B cell (primary cell): Measurements from ENCODE around the gene CRTC1. TPM values are rescaled to one million over a fixed set of nuclear protein-coding genes. Genes with fewer than 3 reads are reported as not detected.
A peak's percentile ranks its signal among the peaks of the same experiment; 100 is the strongest.

Source experiments
- ATAC-seq: fragments of 200-7000 bp; cut with Tn5 transposase; one replicate; pipeline ENCODE4 v1.10.0; 2021; ENCODE audit warnings: low read depth, mild to moderate bottlenecking, moderate number of reproducible peaks, moderate library complexity
- CTCF ChIA-PET: fragments of 350-600 bp; sonication (Branson Sonifier 250); formaldehyde crosslinking; loops from one replicate; lab custom pipeline; 2021; ENCODE audit warnings: antibody characterized with exemption, inconsistent platforms; lab: Charles Lee
- POLR2A ChIA-PET: fragments of 350-600 bp; sonication (Branson Sonifier 250); formaldehyde crosslinking; loops from one replicate; lab custom pipeline; 2021; ENCODE audit warnings: antibody characterized with exemption; lab: Charles Lee
- DNase-seq: peaks from one replicate; pipeline ENCODE4 v3.0.0; 2013
- H2AFZ ChIP-seq: 2 replicates; pipeline ENCODE4 v1.6.1; 2012; ENCODE audit warnings: mild to moderate bottlenecking, low read depth, low read length; ENCODE audit not compliant: insufficient read depth, poor library complexity, severe bottlenecking
- H3K27ac ChIP-seq, 2 donors: 1 replicate in 1 of 2; 2 replicates in 1 of 2; pipeline ENCODE4 v1.5.1; 2012 to 2013; ENCODE audit warnings: low read length in 2 of 2, mild to moderate bottlenecking in 2 of 2, moderate library complexity in 1 of 2
- H3K27me3 ChIP-seq, 4 experiments: fragments of 200-600 bp in 1 of 4; sonication (generic) in 1 of 4; replicated peaks in 1 of 4; 1 replicate in 2 of 4; 2 replicates in 2 of 4; pipeline versions ENCODE4 v1.6.1 to v1.7.0; 2013 to 2016; ENCODE audit warnings: low read length in 3 of 4, mild to moderate bottlenecking in 2 of 4, mixed read lengths in 1 of 4, moderate library complexity in 1 of 4; ENCODE audit not compliant: insufficient read depth in 4 of 4, control insufficient read depth in 3 of 4; ENCODE audit errors: control extremely low read depth in 1 of 4
- H3K36me3 ChIP-seq, 2 experiments: replicated peaks in 1 of 2; 1 replicate in 1 of 2; 2 replicates in 1 of 2; pipeline versions ENCODE4 v1.6.1 to v1.7.1; 2013; ENCODE audit warnings: low read length in 1 of 2; ENCODE audit not compliant: insufficient read depth in 2 of 2, control insufficient read depth in 1 of 2; ENCODE audit errors: control extremely low read depth in 1 of 2, extremely low read depth in 1 of 2
- H3K4me1 ChIP-seq, 2 donors: fragments of 200-600 bp in 1 of 2; sonication (generic) in 1 of 2; 1 replicate in 1 of 2; 2 replicates in 1 of 2; pipeline versions ENCODE4 v1.5.1 to v1.6.1; 2013 to 2017; ENCODE audit warnings: low read length in 2 of 2; ENCODE audit not compliant: control insufficient read depth in 2 of 2, insufficient read depth in 2 of 2
- H3K4me2 ChIP-seq: replicated peaks from 2 replicates; pipeline ENCODE3; 2012; ENCODE audit warnings: mild to moderate bottlenecking, low read depth, low read length; ENCODE audit not compliant: poor library complexity, severe bottlenecking
- H3K4me3 ChIP-seq, 5 experiments: fragments of 200-600 bp in 1 of 5; sonication (generic) in 1 of 5; 1 replicate in 3 of 5; 2 replicates in 2 of 5; pipeline versions ENCODE4 v1.5.1 to v1.7.0; 2011 to 2016; ENCODE audit warnings: low read length in 4 of 5, mild to moderate bottlenecking in 4 of 5, low read depth in 2 of 5, control low read depth in 1 of 5, moderate library complexity in 1 of 5; ENCODE audit not compliant: insufficient read depth in 1 of 5; ENCODE audit errors: control extremely low read depth in 1 of 5, extremely low read depth in 1 of 5
- H3K79me2 ChIP-seq: fragments of 200-600 bp; sonication (generic); one replicate; pipeline ENCODE4 v1.6.0; 2016; ENCODE audit warnings: low read length; ENCODE audit not compliant: control insufficient read depth, insufficient read depth
- H3K9ac ChIP-seq: fragments of 200-600 bp; sonication (generic); 2 replicates; pipeline ENCODE4 v1.6.1; 2017; ENCODE audit warnings: mild to moderate bottlenecking, low read length, moderate library complexity
- H3K9me3 ChIP-seq, 3 donors: one replicate each; pipeline versions ENCODE4 v1.6.1 to v1.7.1; 2013; ENCODE audit warnings: low read length in 2 of 3; ENCODE audit not compliant: control insufficient read depth in 2 of 3, insufficient read depth in 1 of 3; ENCODE audit errors: control extremely low read depth in 1 of 3
- H4K20me1 ChIP-seq: 2 replicates; pipeline ENCODE4 v1.6.0; 2012; ENCODE audit warnings: mild to moderate bottlenecking, low read length; ENCODE audit not compliant: insufficient read depth, control insufficient read depth, poor library complexity, severe bottlenecking
- H3K27ac Mint-ChIP-seq: one replicate; pipeline ENCODE4 v1.8.0; 2021; ENCODE audit warnings: mixed read lengths
- H3K27me3 Mint-ChIP-seq: one replicate; pipeline ENCODE4 v1.8.0; 2021; ENCODE audit warnings: mixed read lengths
- H3K4me1 Mint-ChIP-seq: one replicate; pipeline ENCODE4 v1.8.0; 2021; ENCODE audit warnings: mixed read lengths
- H3K4me3 Mint-ChIP-seq: one replicate; pipeline ENCODE4 v1.8.0; 2021; ENCODE audit warnings: mixed read lengths
- H3K9me3 Mint-ChIP-seq: one replicate; pipeline ENCODE4 v1.8.0; 2022; ENCODE audit warnings: mixed read lengths; ENCODE audit not compliant: insufficient read depth
- EZH2 ChIP-seq: IDR thresholded peaks from 2 replicates; pipeline ENCODE4 v1.6.1; 2012; ENCODE audit warnings: borderline replicate concordance, low read depth, mild to moderate bottlenecking, moderate library complexity, low read length; ENCODE audit not compliant: insufficient read depth, poor library complexity, severe bottlenecking
- WGBS: methylation state at CpG from one replicate; pipeline ENCODE4 v1.1.5; 2013; ENCODE audit warnings: missing lambda C conversion rate; ENCODE audit not compliant: insufficient coverage; 5-methylcytosine and 5-hydroxymethylcytosine counted together
- intact Hi-C: fragments of 100-400 bp; cut with micrococcal nuclease; formaldehyde crosslinking; loops from one replicate; pipeline ENCODE4 v1.10.0; 2022
- polyA plus RNA-seq: library from polyadenylated mRNA; depleted of rRNA; stranded (reverse); fragments of >200 nt; gene quantifications from 2 replicates; pipeline ENCODE4 v1.2.3, GENCODE V29; 2012
- total RNA-seq, 2 donors: library from RNA; stranded (reverse); fragments of 120-200 nt in 1 of 2; gene quantifications; 1 replicate in 1 of 2; 2 replicates in 1 of 2; pipeline versions ENCODE4 v1.2.3 to v1.2.4, GENCODE V29; 2013 to 2022
- TF ChIP-seq, protein P1 (sequence below): fragments of 200-600 bp; IDR thresholded peaks from one replicate; pipeline ENCODE4 v1.8.0; 2022; ENCODE audit warnings: antibody characterized with exemption, mild to moderate bottlenecking

CRTC1 gene
- total and polyA plus RNA-seq, 2 donors (not counting 1 experiment from before 2014, with no cell fraction given), result 15.9 to 30.1 TPM

DNA sequence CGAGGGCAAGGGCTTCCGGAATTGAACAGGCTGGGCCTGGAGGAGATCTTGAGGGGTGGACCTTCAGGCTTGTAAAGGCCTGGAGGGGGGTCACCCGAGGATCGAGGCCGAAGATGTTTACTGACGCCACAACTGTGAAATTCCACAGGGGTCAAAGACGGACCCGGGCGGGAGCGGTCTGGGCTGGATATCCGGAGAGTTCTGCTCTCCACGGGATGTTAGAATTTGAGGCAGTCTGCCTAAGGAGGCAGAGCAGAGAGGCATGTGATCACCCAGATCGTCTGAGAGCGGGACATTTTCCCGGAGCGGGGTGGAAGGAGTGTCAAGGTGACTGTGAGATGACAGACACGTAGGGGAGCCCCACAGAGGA lies 33.5 kb upstream of the CRTC1 start:
- Histone ChIP-seq H3K27me3 (no peaks in the 10 kb centered on the region), H3K27ac (peak overlapping the region in 1 of 2 donors; percentile 29), H3K9me3 (no peaks in the 10 kb centered on the region), H3K79me2 (peaks cover 49% of the 10 kb centered on the region), H4K20me1 (peaks cover 55% of the 10 kb centered on the region), H3K36me3 (no peaks in the 10 kb centered on the region), H3K4me2 (peak overlapping the region; percentile 85), H3K9ac (peak overlapping the region; percentile 42), H3K4me1 (peaks cover 20 to 23% of the 10 kb centered on the region in 2 donors), H3K4me3 (peak overlapping the region in 3 of 5 experiments; percentile 33 to 52 (median 38)), H2AFZ (peak overlapping the region; percentile 41)
- H3K27me3 Mint-ChIP-seq, result no peaks in the 10 kb centered on the region
- intact Hi-C loops, result no loop called here
- no peaks in the 10 kb centered on the region for H3K9me3 Mint-ChIP-seq
- ATAC-seq (no peak), DNase-seq (no peak)
- CTCF ChIA-PET, result no interaction called here
- TF ChIP-seq, protein P1, sequence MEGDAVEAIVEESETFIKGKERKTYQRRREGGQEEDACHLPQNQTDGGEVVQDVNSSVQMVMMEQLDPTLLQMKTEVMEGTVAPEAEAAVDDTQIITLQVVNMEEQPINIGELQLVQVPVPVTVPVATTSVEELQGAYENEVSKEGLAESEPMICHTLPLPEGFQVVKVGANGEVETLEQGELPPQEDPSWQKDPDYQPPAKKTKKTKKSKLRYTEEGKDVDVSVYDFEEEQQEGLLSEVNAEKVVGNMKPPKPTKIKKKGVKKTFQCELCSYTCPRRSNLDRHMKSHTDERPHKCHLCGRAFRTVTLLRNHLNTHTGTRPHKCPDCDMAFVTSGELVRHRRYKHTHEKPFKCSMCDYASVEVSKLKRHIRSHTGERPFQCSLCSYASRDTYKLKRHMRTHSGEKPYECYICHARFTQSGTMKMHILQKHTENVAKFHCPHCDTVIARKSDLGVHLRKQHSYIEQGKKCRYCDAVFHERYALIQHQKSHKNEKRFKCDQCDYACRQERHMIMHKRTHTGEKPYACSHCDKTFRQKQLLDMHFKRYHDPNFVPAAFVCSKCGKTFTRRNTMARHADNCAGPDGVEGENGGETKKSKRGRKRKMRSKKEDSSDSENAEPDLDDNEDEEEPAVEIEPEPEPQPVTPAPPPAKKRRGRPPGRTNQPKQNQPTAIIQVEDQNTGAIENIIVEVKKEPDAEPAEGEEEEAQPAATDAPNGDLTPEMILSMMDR, result no peak
- TF ChIP-seq EZH2, result no peak
- POLR2A ChIA-PET, result no interaction called here
- H3K4me1 Mint-ChIP-seq, result peaks cover 26% of the 10 kb centered on the region
- H3K4me3 Mint-ChIP-seq, result peak overlapping the region; percentile 86
- 43% methylated on average over 17 of the region's 17 CpGs for WGBS
- peak overlapping the region; percentile 67 for H3K27ac Mint-ChIP-seq

DNA sequence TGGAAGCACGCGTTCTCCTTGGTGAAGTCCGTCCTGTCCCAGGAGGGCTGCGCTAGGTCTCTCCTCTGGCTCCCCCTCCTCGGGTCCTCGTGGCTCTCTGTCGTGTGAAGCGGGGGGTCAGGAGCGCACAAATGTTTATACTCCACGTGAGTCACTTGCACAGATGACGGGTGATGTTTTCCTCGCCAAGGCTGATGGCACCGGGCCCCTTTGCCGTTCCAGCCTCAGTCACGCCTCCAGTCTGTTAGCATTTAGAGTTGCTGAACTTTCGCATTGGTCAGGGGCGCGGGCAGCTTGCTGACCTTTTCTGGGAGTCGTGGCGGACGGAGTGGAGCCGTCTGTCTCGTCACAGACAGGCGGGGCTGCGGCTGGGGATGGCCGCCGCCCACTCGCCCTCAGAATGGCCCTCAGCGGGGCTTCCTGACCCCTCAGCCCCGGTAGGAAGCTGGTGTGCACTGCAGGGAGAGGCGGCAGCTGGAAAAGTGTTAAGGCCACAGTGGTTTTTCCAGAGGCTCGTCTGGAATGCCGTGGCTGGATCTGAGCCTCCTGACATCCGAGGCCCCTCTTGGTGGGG lies 32.9 kb upstream of the CRTC1 start:
- no peak overlapping the region for H3K27ac ChIP-seq
- H3K27ac Mint-ChIP-seq, result no peak overlapping the region
- intact Hi-C loops, result no loop called here
- no peak for TF ChIP-seq EZH2
- TF ChIP-seq, protein P1, result no peak
- no peaks in the 10 kb centered on the region for H3K27me3 ChIP-seq
- H3K9me3 ChIP-seq, result no peaks in the 10 kb centered on the region
- ChIA-PET CTCF (no interaction called here), POLR2A (no interaction called here)
- peaks cover 25% of the 10 kb centered on the region for H3K4me1 Mint-ChIP-seq
- H3K9me3 Mint-ChIP-seq, result no peaks in the 10 kb centered on the region
- H2AFZ ChIP-seq, result peak overlapping the region; percentile 41
- ATAC-seq (no peak), DNase-seq (no peak)
- H3K79me2 ChIP-seq, result peaks cover 49% of the 10 kb centered on the region
- no peak overlapping the region for H3K9ac ChIP-seq
- H3K36me3 ChIP-seq, result no peaks in the 10 kb centered on the region
- no peaks in the 10 kb centered on the region for H3K27me3 Mint-ChIP-seq
- peaks cover 55% of the 10 kb centered on the region for H4K20me1 ChIP-seq
- no peak overlapping the region for H3K4me3 ChIP-seq
- WGBS, result 93% methylated on average over 31 of the region's 34 CpGs
- H3K4me3 Mint-ChIP-seq, result peak overlapping the region; percentile 86
- peak overlapping the region; percentile 85 for H3K4me2 ChIP-seq
- peaks cover 19 to 22% of the 10 kb centered on the region in 2 donors for H3K4me1 ChIP-seq
